ENCODE measurements around the gene ARID1B.

The ARID1B gene

GRCh38 chr6:157063176-157063905, 286.2 kb downstream of the ARID1B start:
- DNase-seq: no peak

- no peak for DNase-seq
Measured at GRCh38 chr6:157063923-157064322, 286.7 kb downstream of the ARID1B start.

GRCh38 chr6:157064502-157064901, 287.3 kb downstream of the ARID1B start:
- DNase-seq: no peak

GRCh38 chr6:157065366-157065765, 288.2 kb downstream of the ARID1B start:
- DNase-seq: no peak

GRCh38 chr6:157066781-157067491, 289.8 kb downstream of the ARID1B start:
- no peak for DNase-seq

- no peak for DNase-seq
Measured at GRCh38 chr6:157067507-157067906, 290.3 kb downstream of the ARID1B start.

GRCh38 chr6:157068691-157069324, 291.6 kb downstream of the ARID1B start:
- DNase-seq: no peak

- DNase-seq: no peak
Measured at GRCh38 chr6:157069585-157069984, 292.4 kb downstream of the ARID1B start.

- no peak for DNase-seq
Measured at GRCh38 chr6:157070403-157071107, 293.4 kb downstream of the ARID1B start.

GRCh38 chr6:157072128-157072527, 294.9 kb downstream of the ARID1B start:
- DNase-seq: no peak

GRCh38 chr6:157073596-157073995, 296.4 kb downstream of the ARID1B start:
- no peak for DNase-seq

GRCh38 chr6:157074969-157075368, 297.8 kb downstream of the ARID1B start:
- DNase-seq: no peak

GRCh38 chr6:157075549-157076450, 298.6 kb downstream of the ARID1B start:
- DNase-seq: no peak

GRCh38 chr6:157076451-157076822, 299.3 kb downstream of the ARID1B start:
- no peak for DNase-seq

GRCh38 chr6:157077251-157077650, 300.1 kb downstream of the ARID1B start:
- DNase-seq: no peak

- no peak for DNase-seq
Measured at GRCh38 chr6:157078326-157078725, 301.1 kb downstream of the ARID1B start.

- no peak for DNase-seq
Measured at GRCh38 chr6:157079277-157079676, 302.1 kb downstream of the ARID1B start.

GRCh38 chr6:157079771-157080170, 302.6 kb downstream of the ARID1B start:
- DNase-seq: no peak

GRCh38 chr6:157080986-157081391, 303.8 kb downstream of the ARID1B start:
- no peak for DNase-seq

GRCh38 chr6:157083343-157083742, 306.2 kb downstream of the ARID1B start:
- no peak for DNase-seq

- DNase-seq: no peak
Measured at GRCh38 chr6:157086632-157087031, 309.5 kb downstream of the ARID1B start.

GRCh38 chr6:157087974-157088373, 310.8 kb downstream of the ARID1B start:
- DNase-seq: no peak
